CD4-positive, alpha-beta T cell (primary cell): ENCODE results near the gene HDAC9. TPM values are rescaled to one million over a fixed set of nuclear protein-coding genes. Genes with fewer than 3 reads are reported as not detected.

Source experiments
- ATAC-seq: fragments of 200-7000 bp; cut with Tn5 transposase; one replicate; pipeline ENCODE4 v1.10.0; 2022; ENCODE audit warnings: mild to moderate bottlenecking; ENCODE audit not compliant: poor library complexity
- CTCF ChIA-PET: fragments of 350-600 bp; sonication (Branson Sonifier 250); formaldehyde crosslinking; loops from one replicate; lab custom pipeline; 2021; ENCODE audit warnings: antibody characterized with exemption, inconsistent platforms; lab: Charles Lee
- POLR2A ChIA-PET: fragments of 350-600 bp; sonication (Branson Sonifier 250); formaldehyde crosslinking; loops from one replicate; lab custom pipeline; 2021; ENCODE audit warnings: antibody characterized with exemption, inconsistent platforms; lab: Charles Lee
- DNase-seq, 14 experiments: peaks; one replicate each; pipeline ENCODE4 v3.0.0-alpha.2; 2013 to 2020; ENCODE audit warnings: mixed read lengths in 2 of 14
- H3K27ac ChIP-seq, 2 donors: one replicate each; pipeline versions ENCODE4 v1.5.1 to v1.7.0; 2013; ENCODE audit warnings: low read length in 2 of 2, low read depth in 1 of 2, mild to moderate bottlenecking in 1 of 2
- H3K27me3 ChIP-seq, 2 experiments: 1 replicate in 1 of 2; 2 replicates in 1 of 2; pipeline versions ENCODE4 v1.6.1 to v1.7.0; 2013; ENCODE audit warnings: low read length in 2 of 2, control low read depth in 1 of 2, mild to moderate bottlenecking in 1 of 2, moderate library complexity in 1 of 2; ENCODE audit not compliant: insufficient read depth in 2 of 2, control insufficient read depth in 1 of 2
- H3K36me3 ChIP-seq: one replicate; pipeline ENCODE4 v1.6.1; 2013; ENCODE audit warnings: low read length, control low read depth; ENCODE audit not compliant: insufficient read depth
- H3K4me1 ChIP-seq: one replicate; pipeline ENCODE4 v1.6.1; 2013; ENCODE audit warnings: low read length, control low read depth; ENCODE audit not compliant: insufficient read depth
- H3K4me3 ChIP-seq: one replicate; pipeline ENCODE4 v1.5.1; 2013; ENCODE audit warnings: mild to moderate bottlenecking, low read length, moderate library complexity
- H3K9me3 ChIP-seq, 2 experiments: 1 replicate in 1 of 2; 2 replicates in 1 of 2; pipeline versions ENCODE4 v1.6.1 to v1.7.0; 2013; ENCODE audit warnings: low read length in 2 of 2, mild to moderate bottlenecking in 2 of 2, control low read depth in 1 of 2, moderate library complexity in 1 of 2; ENCODE audit not compliant: control insufficient read depth in 1 of 2, insufficient read depth in 1 of 2
- H3K27ac Mint-ChIP-seq: one replicate; pipeline ENCODE4 v1.8.0; 2020; ENCODE audit warnings: mixed read lengths
- H3K27me3 Mint-ChIP-seq: one replicate; pipeline ENCODE4 v1.8.0; 2021; ENCODE audit warnings: mixed read lengths
- H3K36me3 Mint-ChIP-seq: one replicate; pipeline ENCODE4 v1.8.0; 2021; ENCODE audit warnings: low read depth, mixed read lengths
- H3K4me1 Mint-ChIP-seq: one replicate; pipeline ENCODE4 v1.8.0; 2021; ENCODE audit warnings: low read depth, mixed read lengths
- H3K4me3 Mint-ChIP-seq: one replicate; pipeline ENCODE4 v1.8.0; 2020; ENCODE audit warnings: mild to moderate bottlenecking, mixed read lengths
- H3K9me3 Mint-ChIP-seq: one replicate; pipeline ENCODE4 v1.8.0; 2020; ENCODE audit warnings: mixed read lengths
- CTCF ChIP-seq: fragments of 200-600 bp; IDR thresholded peaks from one replicate; pipeline ENCODE4 v1.8.0; 2022; ENCODE audit warnings: antibody characterized with exemption, mild to moderate bottlenecking
- intact Hi-C, 2 experiments: fragments of 100-400 bp; cut with DNase I in 1 of 2; cut with micrococcal nuclease in 1 of 2; formaldehyde crosslinking; loops; one replicate each; pipeline versions ENCODE4 v1.15.1 to v1.9.0; 2023 to 2025; cut with DNase I, micrococcal nuclease
- total RNA-seq, 174 experiments: library from RNA in 2 of 174; stranded (reverse) in 2 of 174; gene quantifications; one replicate each; pipeline ENCODE4 v1.2.3 and lab custom pipeline; 2021 to 2026

The HDAC9 gene
- total RNA-seq, 2 experiments from 2014 or later = 0.73 to 1.2 TPM

GRCh38 chr7:18835001-18835690, 339.6 kb downstream of the HDAC9 start:
- no peak overlapping the region for H3K27ac ChIP-seq
- H3K36me3 ChIP-seq = no peaks in the 10 kb centered on the region
- intact Hi-C loops = no loop called here
- H3K27me3 ChIP-seq = no peaks in the 10 kb centered on the region
- H3K4me1 Mint-ChIP-seq = no peaks in the 10 kb centered on the region
- no peaks in the 10 kb centered on the region for H3K4me1 ChIP-seq
- no peak for TF ChIP-seq CTCF
- ChIA-PET CTCF (no interaction called here), POLR2A (no interaction called here)
- H3K36me3 Mint-ChIP-seq = no peaks in the 10 kb centered on the region
- H3K4me3 Mint-ChIP-seq = no peak overlapping the region
- no peak for DNase-seq
- no peaks in the 10 kb centered on the region for H3K9me3 Mint-ChIP-seq
- no peak overlapping the region for H3K4me3 ChIP-seq
- no peak for ATAC-seq
- H3K9me3 ChIP-seq = no peaks in the 10 kb centered on the region
- no peaks in the 10 kb centered on the region for H3K27me3 Mint-ChIP-seq
- no peak overlapping the region for H3K27ac Mint-ChIP-seq

GRCh38 chr7:18843979-18844378, 348.4 kb downstream of the HDAC9 start:
- H3K27me3 Mint-ChIP-seq = no peaks in the 10 kb centered on the region
- H3K27me3 ChIP-seq = no peaks in the 10 kb centered on the region
- H3K4me1 Mint-ChIP-seq = no peaks in the 10 kb centered on the region
- no peak for DNase-seq
- CTCF ChIA-PET = no interaction called here
- H3K9me3 Mint-ChIP-seq = no peaks in the 10 kb centered on the region
- no peaks in the 10 kb centered on the region for H3K4me1 ChIP-seq
- H3K27ac Mint-ChIP-seq = no peak overlapping the region
- no peak overlapping the region for H3K27ac ChIP-seq
- TF ChIP-seq CTCF = no peak
- ATAC-seq = no peak
- no peak overlapping the region for H3K4me3 Mint-ChIP-seq
- intact Hi-C loops = no loop called here
- no peaks in the 10 kb centered on the region for H3K9me3 ChIP-seq
- POLR2A ChIA-PET = no interaction called here
- no peaks in the 10 kb centered on the region for H3K36me3 Mint-ChIP-seq
- no peaks in the 10 kb centered on the region for H3K36me3 ChIP-seq
- no peak overlapping the region for H3K4me3 ChIP-seq

GRCh38 chr7:18844735-18845134, 349.2 kb downstream of the HDAC9 start:
- H3K4me3 Mint-ChIP-seq = no peak overlapping the region
- no peak for ATAC-seq
- DNase-seq = no peak
- no peaks in the 10 kb centered on the region for H3K4me1 ChIP-seq
- CTCF ChIA-PET = no interaction called here
- H3K27me3 Mint-ChIP-seq = no peaks in the 10 kb centered on the region
- no peaks in the 10 kb centered on the region for H3K36me3 Mint-ChIP-seq
- H3K4me1 Mint-ChIP-seq = no peaks in the 10 kb centered on the region
- intact Hi-C loops = no loop called here
- no peaks in the 10 kb centered on the region for H3K9me3 Mint-ChIP-seq
- no peaks in the 10 kb centered on the region for H3K27me3 ChIP-seq
- no peaks in the 10 kb centered on the region for H3K9me3 ChIP-seq
- H3K27ac ChIP-seq = no peak overlapping the region
- no peak overlapping the region for H3K4me3 ChIP-seq
- H3K27ac Mint-ChIP-seq = no peak overlapping the region
- POLR2A ChIA-PET = no interaction called here
- no peaks in the 10 kb centered on the region for H3K36me3 ChIP-seq
- no peak for TF ChIP-seq CTCF
